HepG2 (cell line): ENCODE measurements around the gene ECE2. TPM values are rescaled to one million over a fixed set of nuclear protein-coding genes. Genes with fewer than 3 reads are reported as not detected.

Experiments
- ATF1 ChIP-seq: IDR thresholded peaks from 2 replicates; pipeline ENCODE4 v1.6.1; 2016; ENCODE audit warnings: mild to moderate bottlenecking, control low read depth
- ATF2 ChIP-seq: sonication (generic); formaldehyde crosslinking; IDR thresholded peaks from 2 replicates; pipeline ENCODE4 v1.4.0; 2020; ENCODE audit warnings: missing genetic modification reagents
- ETS1 ChIP-seq: sonication (generic); formaldehyde crosslinking; IDR thresholded peaks from 2 replicates; pipeline ENCODE4 v1.4.0; 2020; ENCODE audit warnings: missing genetic modification reagents
- GFI1 ChIP-seq: sonication (generic); formaldehyde crosslinking; IDR thresholded peaks from 2 replicates; pipeline ENCODE4 v1.5.0; 2020; ENCODE audit warnings: missing genetic modification reagents, mild to moderate bottlenecking, borderline replicate concordance
- GPBP1L1 ChIP-seq: sonication (generic); formaldehyde crosslinking; IDR thresholded peaks from 2 replicates; pipeline ENCODE4 v1.5.0; 2020; ENCODE audit warnings: mild to moderate bottlenecking, missing genetic modification reagents
- KDM5A ChIP-seq: fragments of 200-600 bp; sonication (generic); IDR thresholded peaks from 2 replicates; pipeline ENCODE4 v1.7.0; 2018; ENCODE audit warnings: antibody characterized with exemption, mild to moderate bottlenecking, low read length, borderline replicate concordance
- PREB ChIP-seq: sonication (generic); formaldehyde crosslinking; IDR thresholded peaks from 2 replicates; pipeline ENCODE4 v1.4.0; 2020; ENCODE audit warnings: missing genetic modification reagents
- RARG ChIP-seq: sonication (generic); formaldehyde crosslinking; IDR thresholded peaks from 2 replicates; pipeline ENCODE4 v1.4.0; 2020; ENCODE audit warnings: low read depth, mild to moderate bottlenecking, missing genetic modification reagents
- ZC3H4 ChIP-seq: sonication (generic); formaldehyde crosslinking; IDR thresholded peaks from 2 replicates; pipeline ENCODE4 v1.4.0; 2020; ENCODE audit warnings: missing genetic modification reagents, borderline replicate concordance
- ZNF335 ChIP-seq: sonication (generic); formaldehyde crosslinking; IDR thresholded peaks from 2 replicates; pipeline ENCODE4 v1.4.0; 2020; ENCODE audit warnings: missing genetic modification reagents
- ZNF501 ChIP-seq: sonication (generic); formaldehyde crosslinking; IDR thresholded peaks from 2 replicates; pipeline ENCODE4 v1.5.1; 2020; ENCODE audit warnings: mild to moderate bottlenecking, moderate library complexity, missing genetic modification reagents
- ZNF646 ChIP-seq: sonication (generic); formaldehyde crosslinking; IDR thresholded peaks from 2 replicates; pipeline ENCODE4 v1.9.0; 2021; ENCODE audit warnings: mild to moderate bottlenecking, missing genetic modification reagents
- ZNF773 ChIP-seq: sonication (generic); formaldehyde crosslinking; IDR thresholded peaks from 2 replicates; pipeline ENCODE4 v1.4.0; 2020; ENCODE audit warnings: missing genetic modification reagents, borderline replicate concordance
- ZSCAN5A ChIP-seq: sonication (generic); formaldehyde crosslinking; IDR thresholded peaks from 2 replicates; pipeline ENCODE4 v1.8.0; 2022; ENCODE audit warnings: mild to moderate bottlenecking, missing genetic modification reagents, borderline replicate concordance
- ZZZ3 ChIP-seq: sonication (generic); formaldehyde crosslinking; IDR thresholded peaks from 2 replicates; pipeline ENCODE4 v1.4.0; 2020; ENCODE audit warnings: missing genetic modification reagents, mild to moderate bottlenecking, borderline replicate concordance
- polyA plus RNA-seq, 8 experiments: library from polyadenylated mRNA; depleted of rRNA in 3 of 8; stranded (reverse) in 7 of 8; unstranded in 1 of 8; fragments of >200 nt; fragmentation: Illumina TruSeq in 4 of 8; extraction: Trizol in 4 of 8; gene quantifications; 2 replicates each; pipeline versions ENCODE4 v1.2.1 to v1.2.3, GENCODE V29; 2011 to 2016; ENCODE audit warnings: low read depth in 4 of 8, missing spikeins in 1 of 8, mixed read lengths in 1 of 8; ENCODE audit not compliant: insufficient read depth in 1 of 8
- total RNA-seq, 5 experiments: library from RNA; depleted of rRNA; stranded (reverse); fragments of >200 nt; fragmentation: Illumina TruSeq; extraction: Trizol; gene quantifications; 2 replicates each; pipeline ENCODE4 v1.2.3, GENCODE V29; 2016; ENCODE audit warnings: low read depth in 1 of 5

ECE2 gene
- total and polyA plus RNA-seq, 2 of the 13 experiments (the other 11 are each of a cell fraction or from before 2014, with no cell fraction given) = not detected

- TF ChIP-seq PREB (CRISPR knock-in tag) = no peak
- TF ChIP-seq ZNF501 = no peak; the same call in 1 of the 2 replicates
- TF ChIP-seq KDM5A = peak; percentile 17; the same call in 1 of the 2 replicates
- no peak; the same call in 1 of the 2 replicates for TF ChIP-seq ZNF335
- TF ChIP-seq ZC3H4 (CRISPR knock-in tag) = no peak
- no peak for TF ChIP-seq ZNF646
- no peak for TF ChIP-seq ZSCAN5A (CRISPR knock-in tag)
- no peak for TF ChIP-seq ZZZ3
- TF ChIP-seq ATF2 = no peak
- TF ChIP-seq GPBP1L1 (CRISPR knock-in tag) = no peak
- no peak for TF ChIP-seq ZNF773 (CRISPR knock-in tag)
- TF ChIP-seq ATF1 = no peak
- no peak for TF ChIP-seq ETS1 (CRISPR knock-in tag)
- no peak for TF ChIP-seq RARG (CRISPR knock-in tag)
- no peak for TF ChIP-seq GFI1 (CRISPR knock-in tag)
These were observed 26.2 kb upstream of the ECE2 start, which contains the start of gene EEF1AKMT4 (continued) for GRCh38 chr3:184249412-184250166.
